Right lung (tissue), 10 donors: ENCODE data around the gene IFNK. TPM values are rescaled to one million over a fixed set of nuclear protein-coding genes. Genes with fewer than 3 reads are reported as not detected.
"Not testable (repeated sequence)": the region's sequence is repeated elsewhere in the genome, so short reads cannot be mapped to it uniquely, and the experiment has no call there.

Experiments used
- DNase-seq, 2 donors: peaks; one replicate each; pipeline ENCODE4 v3.0.0-alpha.2; 2013
- long read RNA-seq, 8 donors: transcript quantifications; one replicate each; lab custom pipeline, GENCODE V29; 2026
- polyA plus RNA-seq, 5 donors: library from polyadenylated mRNA; unstranded; fragments of 120-200 nt; gene quantifications; one replicate each; pipeline versions ENCODE4 v1.2.1 to v1.2.3, GENCODE V29; 2013; ENCODE audit warnings: inconsistent platforms in 1 of 5, low replicate concordance in 1 of 5; ENCODE audit not compliant: insufficient read length in 5 of 5, insufficient read depth in 1 of 5

The IFNK gene, protein sequence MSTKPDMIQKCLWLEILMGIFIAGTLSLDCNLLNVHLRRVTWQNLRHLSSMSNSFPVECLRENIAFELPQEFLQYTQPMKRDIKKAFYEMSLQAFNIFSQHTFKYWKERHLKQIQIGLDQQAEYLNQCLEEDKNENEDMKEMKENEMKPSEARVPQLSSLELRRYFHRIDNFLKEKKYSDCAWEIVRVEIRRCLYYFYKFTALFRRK
- polyA plus RNA-seq, result not detected
- long read RNA-seq, donor 1, result 0 reads
- long read RNA-seq, donor 2, result 0 reads
- long read RNA-seq, donor 3, result 0 reads
- long read RNA-seq, donor 4, result 0 reads
- long read RNA-seq, donor 5, result 0 reads
- long read RNA-seq, donor 6, result 0 reads
- long read RNA-seq, donor 7, result 0 reads
- long read RNA-seq, donor 8, result 0 reads

DNA sequence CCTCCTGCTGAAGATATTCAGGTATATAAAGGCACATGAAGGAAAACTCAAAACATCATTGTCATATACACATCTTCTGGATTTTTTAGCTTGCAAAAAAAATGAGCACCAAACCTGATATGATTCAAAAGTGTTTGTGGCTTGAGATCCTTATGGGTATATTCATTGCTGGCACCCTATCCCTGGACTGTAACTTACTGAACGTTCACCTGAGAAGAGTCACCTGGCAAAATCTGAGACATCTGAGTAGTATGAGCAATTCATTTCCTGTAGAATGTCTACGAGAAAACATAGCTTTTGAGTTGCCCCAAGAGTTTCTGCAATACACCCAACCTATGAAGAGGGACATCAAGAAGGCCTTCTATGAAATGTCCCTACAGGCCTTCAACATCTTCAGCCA is at the start of gene IFNK:
Gene IFNK, plus strand, starts transcription at position 55 of the 400 bp plus-strand sequence. Its CDS starts 47 bp downstream, at position 102.
- DNase-seq, result no peak

DNA sequence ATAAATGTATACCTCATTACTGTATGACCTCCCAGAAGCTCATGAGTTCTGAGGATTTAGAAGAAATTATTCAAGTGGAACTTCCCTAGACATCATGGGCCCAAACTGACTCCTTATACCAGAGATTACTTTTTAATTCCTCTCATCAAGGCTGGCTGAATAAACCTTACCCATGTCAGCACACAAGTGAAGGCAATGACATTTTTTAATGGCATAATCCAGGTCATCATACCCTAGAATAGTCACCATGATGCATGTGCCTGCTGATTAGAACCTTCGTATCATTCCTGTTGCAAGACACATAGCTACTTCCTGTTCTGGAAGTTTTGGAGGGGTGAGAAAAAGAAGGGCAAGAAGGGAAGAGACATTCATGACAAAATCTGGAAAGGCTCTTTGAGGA is 49.8 kb upstream of the IFNK start:
- DNase-seq, result no peak

DNA sequence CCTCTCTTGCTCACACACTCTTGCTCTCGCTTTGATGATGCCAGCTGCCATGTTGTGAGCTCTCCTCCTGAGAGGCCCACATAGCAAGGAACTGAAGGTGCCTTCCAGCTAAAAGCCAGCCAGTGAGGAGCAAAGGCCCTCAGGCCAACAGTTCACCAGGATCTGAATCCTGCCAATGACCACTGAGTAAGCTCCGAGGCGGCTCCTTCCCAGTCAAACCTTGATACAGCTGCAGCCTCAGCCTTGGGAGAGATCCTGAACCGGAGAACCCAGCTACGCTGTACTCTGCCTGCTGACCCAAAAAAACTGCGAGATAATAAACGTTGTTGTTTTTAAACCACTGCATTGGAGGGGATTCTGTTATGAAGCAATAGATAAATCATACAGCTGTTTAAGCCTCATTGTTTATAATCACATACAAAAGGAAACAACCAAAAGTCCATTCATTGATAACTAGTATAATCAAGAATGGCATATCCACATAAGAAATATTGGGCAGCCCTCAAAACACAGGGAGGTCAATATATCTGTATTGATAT is 49.0 kb upstream of the IFNK start:
- no peak for DNase-seq

DNA sequence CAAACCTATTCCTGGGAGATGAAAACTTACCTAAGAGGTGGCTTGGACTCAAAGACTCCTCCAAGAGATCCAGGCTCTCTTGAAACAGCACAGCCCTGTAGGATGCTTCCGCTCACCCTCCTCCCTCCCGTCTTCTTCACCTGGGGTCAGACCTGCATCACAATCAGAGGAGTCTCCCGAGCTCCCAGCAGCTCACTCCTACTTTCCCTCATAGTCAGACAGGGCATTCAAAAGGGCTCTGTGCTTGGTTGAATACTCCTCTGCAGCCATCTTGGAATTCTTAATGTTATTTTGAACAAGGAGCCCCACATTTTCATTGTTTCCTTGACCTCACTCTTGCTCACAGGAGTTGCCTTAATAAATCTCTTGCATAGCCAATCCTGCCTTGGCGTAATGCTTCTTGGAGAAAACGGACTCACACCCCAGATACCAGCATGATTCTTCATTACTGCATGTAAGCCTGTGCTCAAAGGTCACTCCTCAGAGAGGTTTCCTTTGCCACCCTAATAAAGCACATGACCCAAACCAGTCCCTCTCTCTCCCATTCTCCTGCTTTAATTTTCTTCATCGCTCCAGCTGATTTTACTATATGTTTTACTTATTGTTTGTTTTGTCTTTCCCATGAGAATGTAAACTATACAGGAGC is 47.1 kb upstream of the IFNK start:
- no peak for DNase-seq

DNA sequence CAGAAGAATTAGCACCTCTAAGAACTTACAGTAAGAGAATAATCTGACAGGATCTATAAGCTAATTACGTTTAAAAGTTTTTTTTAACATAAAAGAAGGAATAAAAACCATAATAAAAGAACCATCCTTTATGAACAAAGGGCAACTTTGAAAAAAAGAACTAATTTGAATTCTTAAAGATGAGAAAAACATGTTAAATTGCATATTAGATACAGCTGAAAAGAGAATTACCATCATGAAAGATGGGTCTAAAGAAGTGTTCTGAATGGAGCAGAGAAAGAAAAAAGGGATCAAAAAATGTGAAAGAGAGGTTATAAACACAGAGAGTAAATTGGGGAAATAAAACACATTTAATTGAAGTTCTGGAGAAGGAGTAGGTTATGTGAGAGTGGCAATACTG is 45.8 kb upstream of the IFNK start:
- DNase-seq, result no peak

DNA sequence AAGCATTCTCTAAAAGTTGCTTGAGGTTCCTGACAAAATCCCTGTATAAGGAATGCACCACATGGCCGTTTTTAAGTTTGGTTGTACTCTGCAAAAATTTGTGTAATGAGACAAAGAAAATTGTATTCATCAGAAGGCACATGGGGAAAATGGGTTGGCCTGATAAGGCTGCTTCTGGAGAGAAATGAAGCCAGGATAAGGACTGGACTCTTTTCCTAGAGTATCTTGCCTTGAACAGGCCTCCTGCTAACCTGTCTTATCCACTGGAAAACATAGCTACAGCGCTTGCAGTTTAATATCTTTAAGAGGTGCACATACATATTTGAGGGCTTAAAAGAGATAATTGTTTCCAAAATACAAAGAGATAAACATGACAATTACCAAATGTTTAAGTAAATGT is 41.4 kb upstream of the IFNK start:
- DNase-seq, result no peak

DNA sequence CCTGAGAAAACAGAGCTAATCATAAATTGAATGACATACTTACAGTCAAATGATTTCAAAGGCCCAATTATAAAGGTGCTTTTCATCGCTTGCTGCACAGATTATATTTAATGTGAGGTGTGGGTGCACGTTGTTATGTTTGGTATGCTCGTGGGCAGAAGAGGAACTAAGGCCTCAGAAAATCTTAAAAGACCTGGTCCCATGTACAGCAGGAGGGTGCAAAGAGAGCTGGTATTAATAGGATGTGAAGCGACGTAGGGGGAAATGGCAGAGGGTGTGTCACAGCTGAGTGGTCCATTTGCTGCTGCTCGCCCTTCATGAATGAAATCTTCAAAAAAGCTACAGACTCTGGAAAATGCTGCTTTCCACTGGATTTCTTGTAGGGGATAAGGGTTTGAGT is 40.5 kb upstream of the IFNK start:
- DNase-seq, result no peak

DNA sequence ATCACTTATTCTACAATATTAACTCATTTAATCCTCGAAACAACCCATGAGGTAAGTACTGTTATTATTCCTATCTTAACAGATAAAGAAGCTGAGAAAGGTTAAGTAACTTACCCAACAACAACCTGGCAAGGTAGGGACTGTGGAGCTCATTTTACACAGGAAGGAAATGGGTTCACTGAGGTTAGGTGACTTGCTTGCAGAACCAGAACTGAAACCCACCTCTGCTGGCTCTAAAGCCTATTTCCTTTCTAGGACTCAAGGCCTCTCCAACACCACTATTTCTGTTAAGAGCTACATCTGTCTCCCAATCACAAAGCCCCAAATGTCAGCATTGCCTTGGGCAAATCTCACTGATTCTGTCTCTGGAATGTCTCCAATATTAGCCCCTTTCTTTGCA is 38.9 kb upstream of the IFNK start:
- no peak for DNase-seq

DNA sequence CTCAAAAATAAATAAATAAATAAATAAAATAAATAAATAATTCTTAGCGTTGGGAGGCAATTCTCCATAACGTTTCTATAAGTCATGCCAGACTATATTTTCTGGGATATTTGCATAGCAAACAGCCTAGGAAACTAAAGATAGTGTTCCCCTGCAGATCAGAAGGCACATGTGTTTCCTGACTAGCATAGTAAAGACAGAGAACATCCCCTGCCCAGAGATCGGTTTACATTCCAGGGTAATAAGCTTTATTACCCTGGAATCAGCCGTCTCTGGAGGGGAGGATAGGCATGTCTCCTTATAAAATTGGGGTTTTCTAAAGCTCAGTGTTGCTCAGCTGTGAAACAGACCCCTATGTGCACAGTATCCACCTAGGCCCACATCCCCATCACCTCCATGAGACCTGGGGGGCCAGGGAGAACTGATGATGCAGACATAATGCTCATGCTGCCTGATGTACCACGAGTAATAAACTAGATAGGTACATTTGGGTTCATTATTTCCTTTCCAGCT is 36.9 kb upstream of the IFNK start:
- DNase-seq, result no peak

DNA sequence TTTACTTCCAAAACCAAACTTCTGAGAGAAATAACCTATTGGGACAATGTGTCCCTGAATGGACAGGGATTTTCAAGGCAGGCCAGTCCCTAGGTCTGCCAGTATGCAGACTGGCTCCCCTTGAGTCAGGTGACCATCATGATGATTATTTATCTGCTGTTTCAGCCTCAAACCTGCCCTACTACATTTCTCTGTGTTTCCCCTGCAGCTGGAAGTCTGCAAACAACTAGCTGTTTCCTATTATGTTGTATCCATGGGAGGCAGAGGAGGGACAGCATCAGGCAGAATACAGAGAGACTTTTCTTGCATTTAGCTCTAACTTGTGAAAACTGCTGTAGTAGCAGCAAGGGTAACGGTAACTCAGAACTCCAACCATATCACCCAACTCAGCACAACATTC is 36.2 kb upstream of the IFNK start:
- no peak for DNase-seq

DNA sequence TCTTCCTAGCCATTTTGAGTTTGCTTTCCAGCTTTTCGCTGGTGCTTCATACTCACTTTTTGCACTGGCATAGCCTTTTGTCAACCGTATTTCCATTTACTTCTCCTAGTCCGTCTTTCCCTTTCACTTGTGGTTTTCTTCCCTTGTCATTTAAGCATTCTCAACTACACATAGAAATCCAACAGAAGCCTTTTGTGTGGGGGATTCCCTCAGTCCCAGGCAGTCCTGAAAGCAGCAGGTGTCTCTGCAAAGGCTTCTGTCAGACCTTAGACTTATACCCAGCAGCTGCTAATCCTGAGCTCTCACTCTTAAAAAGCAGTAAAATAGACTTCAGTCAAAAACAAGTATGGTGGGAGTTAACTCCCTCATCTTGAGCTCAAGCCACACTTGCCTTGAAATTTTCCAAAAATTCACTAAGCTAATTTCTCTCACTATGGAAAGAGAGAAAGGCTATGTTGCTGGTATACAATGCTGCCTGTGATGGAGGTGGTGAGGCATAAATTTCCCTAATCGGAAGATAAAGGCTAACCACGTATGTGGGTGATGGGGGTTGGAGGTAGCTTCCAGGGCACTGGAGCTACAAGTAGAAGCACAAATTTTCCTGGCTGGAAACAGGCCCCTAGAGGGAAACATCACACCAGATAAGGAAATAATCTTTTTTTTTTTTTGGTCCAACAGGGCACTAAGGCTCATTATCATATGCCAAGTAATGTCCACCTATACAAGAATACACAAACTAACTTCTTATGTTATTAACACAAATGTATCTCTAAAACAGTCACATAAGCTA is 34.8 kb upstream of the IFNK start:
- DNase-seq, result no peak

DNA sequence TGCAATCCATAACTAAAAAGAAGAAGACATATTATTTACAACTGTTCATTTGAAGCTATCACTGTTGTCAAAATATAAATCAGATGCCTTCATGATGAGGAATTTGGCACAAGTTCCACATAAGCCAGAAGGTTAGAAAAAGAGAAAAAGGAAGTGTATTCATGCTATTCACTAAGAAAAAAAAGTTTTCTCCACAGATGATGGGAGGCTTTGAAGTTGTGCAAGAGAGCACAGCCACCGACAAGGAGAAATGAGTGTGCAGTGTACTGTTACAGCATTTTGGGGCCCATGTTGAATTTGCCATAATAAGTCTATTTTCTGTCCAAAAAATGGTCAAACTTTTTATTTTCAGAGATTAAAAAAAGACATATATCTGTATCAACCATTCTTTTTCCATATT is 32.9 kb upstream of the IFNK start:
- no peak for DNase-seq

DNA sequence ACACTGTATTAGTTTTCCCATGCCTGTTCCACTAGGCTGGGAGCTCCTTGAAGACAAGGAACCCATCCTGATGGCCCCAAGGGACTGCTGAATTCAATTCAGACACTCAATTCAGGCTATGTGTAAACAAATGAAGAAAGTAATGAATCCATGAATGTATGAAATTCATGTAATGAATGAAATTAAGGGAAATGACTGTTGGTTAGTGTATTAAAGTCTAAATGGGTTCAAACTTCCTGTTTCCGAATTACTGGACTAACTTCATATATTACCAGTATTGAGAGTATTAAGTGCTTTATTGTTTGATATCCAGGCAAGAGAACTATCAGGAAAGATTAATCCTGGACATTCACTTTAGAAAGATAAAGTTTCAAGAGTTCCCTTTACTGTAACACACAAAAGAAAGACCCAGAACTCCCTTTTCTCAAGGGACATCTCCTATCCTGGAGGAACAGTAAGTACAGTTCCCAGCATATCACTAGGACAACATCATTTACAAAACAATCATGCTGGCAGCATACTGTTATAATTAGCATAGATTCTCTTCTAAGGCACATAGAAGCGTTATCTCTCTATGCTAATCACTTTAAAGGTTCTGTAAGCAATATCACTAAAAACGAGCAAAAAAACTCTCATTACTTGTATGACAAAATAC is 28.5 kb upstream of the IFNK start:
- no peak for DNase-seq

DNA sequence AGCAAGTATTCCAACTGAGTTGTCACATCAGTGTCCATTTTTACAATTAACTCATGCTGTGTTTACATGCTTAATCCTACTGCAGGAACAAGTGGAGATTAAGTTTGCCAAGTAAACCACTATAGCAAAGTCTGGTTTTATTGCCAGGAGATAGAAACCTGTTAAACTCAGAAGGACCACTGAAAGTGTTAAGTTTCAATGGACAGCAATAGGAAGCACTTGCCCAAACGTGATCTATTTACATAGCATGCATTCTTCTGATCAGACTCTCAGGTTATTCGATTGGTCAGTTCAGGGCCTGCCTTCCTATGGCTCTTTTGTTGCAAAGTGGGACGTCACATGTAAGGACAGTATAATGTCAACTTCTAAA is 28.0 kb upstream of the IFNK start:
- DNase-seq, result no peak

DNA sequence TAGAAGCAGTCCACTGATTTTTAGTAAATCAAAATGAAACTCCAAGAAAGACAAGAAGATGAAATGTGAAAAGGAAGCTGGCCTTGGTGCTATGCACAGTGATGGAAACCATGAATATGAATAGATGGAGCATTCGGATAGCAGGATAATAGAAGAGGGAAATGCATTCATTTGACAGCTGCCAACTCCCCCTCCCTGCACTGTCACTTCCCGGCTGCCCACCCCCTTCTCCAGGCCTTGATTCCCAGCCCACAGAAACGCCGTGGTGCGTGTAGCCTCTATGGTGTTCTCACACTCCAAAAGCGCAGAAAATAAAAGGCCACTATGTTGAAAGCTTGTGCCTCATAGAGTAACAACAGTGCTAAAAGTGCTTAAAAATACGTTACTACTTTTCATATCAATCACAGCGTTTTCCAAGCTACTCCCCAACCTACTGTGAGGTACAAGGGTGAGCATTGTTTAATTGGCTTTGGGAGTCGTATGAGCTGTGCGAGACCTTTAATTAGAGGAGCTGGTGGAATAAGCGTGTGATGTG is 26.1 kb upstream of the IFNK start:
- no peak for DNase-seq

DNA sequence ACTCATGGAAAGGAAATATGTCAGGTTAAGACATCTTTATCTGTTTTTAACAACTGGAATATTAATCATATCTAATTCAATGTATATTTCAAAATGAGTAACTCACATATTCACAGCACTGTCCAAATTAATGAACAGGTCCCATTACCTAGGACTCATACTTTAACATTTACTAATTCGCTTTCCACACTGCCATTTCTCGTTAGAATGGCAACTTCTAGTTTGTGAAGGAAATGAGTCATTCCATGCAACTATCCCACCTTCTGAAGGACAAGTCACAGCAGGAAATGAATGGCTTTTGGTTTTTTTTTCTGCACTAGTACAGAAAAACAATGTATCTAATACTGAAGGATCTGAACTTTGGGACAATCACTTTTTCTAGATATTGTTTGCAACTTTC is 24.6 kb upstream of the IFNK start:
- no peak for DNase-seq

DNA sequence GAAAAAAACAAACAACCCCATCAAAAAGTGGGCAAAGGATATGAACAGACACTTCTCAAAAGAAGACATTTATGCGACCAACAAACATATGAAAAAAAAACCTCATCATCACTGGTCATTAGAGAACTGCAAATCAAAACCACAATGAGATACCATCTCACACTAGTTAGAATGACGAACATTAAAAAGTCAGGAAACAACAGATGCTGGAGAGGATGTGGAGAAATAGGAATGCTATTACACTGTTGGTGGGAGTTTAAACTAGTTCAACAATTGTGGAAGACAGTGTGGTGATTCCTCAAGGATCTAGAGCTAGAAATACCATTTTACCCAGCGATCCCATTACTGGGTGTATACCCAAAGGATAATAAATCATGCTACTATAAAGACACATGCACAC is 23.2 kb upstream of the IFNK start:
- not testable (repeated sequence) for DNase-seq

DNA sequence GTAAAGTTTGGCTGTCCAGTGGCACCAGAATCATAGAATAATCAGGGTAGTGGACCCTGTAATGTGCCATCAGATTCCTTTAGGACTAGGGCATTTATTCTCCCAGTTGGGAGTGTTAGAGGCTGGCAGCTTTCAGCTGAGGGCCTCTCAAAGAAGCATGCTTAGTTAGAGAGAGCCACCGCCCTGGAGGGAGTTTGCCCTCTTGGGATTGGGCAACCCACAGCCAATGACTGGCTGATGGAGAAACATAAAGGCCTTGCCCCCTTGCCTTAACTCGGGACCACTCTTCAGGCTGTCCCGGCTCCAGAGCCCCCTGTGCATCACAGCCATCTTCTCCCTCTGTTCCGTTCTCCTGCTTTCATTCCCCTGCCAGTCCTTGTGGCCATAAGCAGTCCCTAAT is 20.5 kb upstream of the IFNK start:
- DNase-seq, result no peak

DNA sequence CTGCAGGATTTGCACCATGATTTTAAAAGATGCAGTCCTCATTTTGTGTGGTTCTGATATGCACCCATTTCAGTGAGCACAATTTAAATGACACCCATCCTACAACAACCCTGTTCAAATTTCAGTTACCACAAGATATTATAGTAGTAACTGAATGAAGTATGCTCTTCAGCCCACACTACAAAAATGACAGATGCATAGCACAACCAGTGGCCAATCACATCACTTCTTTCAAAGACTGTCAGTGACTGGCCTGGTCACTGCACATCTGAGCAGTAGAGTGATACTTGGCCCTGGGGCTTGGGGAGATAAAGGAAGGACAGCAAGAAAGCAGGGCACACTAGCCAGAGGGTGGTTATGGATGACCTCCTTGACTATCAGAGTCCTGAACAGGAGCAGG is 19.8 kb upstream of the IFNK start:
- DNase-seq, result no peak

DNA sequence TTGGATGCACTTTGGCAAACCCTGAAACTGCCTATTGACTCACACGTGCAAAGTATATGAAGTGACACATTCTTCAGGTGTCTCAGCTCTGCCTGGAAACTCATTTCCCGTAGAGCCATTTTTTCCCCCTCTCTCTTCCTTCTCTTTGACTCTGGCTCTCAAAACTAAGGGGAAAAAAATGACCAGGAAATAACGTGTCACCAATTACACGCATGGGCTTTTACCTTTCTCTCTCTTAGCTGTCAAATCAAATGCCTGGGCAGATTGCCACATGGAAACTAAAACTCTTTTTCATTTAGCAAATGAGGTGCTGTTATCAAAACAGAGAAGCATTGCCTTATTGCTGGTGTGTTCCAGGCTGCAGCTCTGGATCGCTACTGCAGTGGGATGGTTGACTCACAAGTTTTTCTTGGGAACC is 18.3 kb upstream of the IFNK start:
- no peak for DNase-seq

DNA sequence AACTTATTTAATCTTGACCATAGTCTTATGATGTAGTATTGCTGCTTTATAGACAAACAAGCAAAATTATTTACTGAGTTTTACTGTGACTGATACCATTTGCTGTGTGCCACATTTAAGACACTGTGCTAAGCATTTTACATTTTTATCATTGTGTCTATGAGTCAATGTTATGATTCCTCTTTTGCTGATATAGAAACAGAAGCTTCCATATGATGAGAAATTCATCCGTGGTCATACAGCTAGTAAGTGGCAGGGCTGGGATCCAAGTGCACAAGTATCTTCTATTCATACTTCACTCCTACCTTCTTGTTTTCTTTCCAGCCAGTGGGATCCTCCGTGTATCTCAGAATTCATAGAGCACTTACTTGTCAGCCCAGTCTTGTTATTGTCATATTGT is 17.1 kb upstream of the IFNK start:
- DNase-seq, result no peak

DNA sequence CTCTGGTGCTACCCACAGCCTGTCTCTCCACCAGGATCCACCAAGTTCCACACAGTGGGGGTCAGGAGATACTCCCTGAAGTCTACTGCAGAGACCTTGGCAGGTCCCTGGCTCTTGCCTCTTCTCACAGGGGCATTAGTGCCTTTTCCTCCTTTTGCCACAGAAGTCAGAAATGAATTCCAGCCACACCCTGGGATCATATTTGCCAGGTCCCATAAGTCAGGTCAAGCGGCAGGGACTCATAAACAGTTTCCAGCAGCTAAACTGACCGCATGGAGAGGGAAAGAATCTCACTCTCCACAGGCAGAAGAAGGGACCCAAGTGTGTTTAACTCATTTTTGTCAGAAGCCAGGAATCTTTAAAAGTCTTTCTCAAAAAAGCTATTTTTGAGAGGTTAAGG is 13.3 kb upstream of the IFNK start:
- no peak for DNase-seq
